ENCODE data around the gene FCER2.

GRCh38 chr19:7690779-7691258, 11.1 kb downstream of the FCER2 start:
- TF ChIP-seq FOS (IDR thresholded peaks at IDR 0.05; ENCODE audit: low read depth, low read length) (no peak), POLR2A (IDR thresholded peaks at IDR 0.05; ENCODE audit: low read depth, low read length) (no peak), CTCF (conservative IDR thresholded peaks at IDR 0.05; ENCODE audit: low read depth, low read length) (no peak), ELK1 (IDR thresholded peaks at IDR 0.05; ENCODE audit: borderline replicate concordance, low read depth, low read length) (no peak), RAD21 (IDR thresholded peaks at IDR 0.05; ENCODE audit: low read length) (no peak), MAFK (IDR thresholded peaks at IDR 0.05; ENCODE audit: low read depth, low read length) (no peak), RFX5 (IDR thresholded peaks at IDR 0.05; ENCODE audit: low read depth, low read length) (no peak), MAZ (IDR thresholded peaks at IDR 0.05; ENCODE audit: borderline replicate concordance, low read depth, low read length) (no peak), SMC3 (IDR thresholded peaks at IDR 0.05; ENCODE audit: low read depth, low read length) (no peak), CEBPB (IDR thresholded peaks at IDR 0.05; ENCODE audit: low read depth, low read length) (no peak)
